Measurements from ENCODE around the gene ANO4.

ANO4 gene

GRCh38 chr12:100801320-100801719, 6.7 kb downstream of the ANO4 start:
- TF ChIP-seq CTCF (IDR thresholded peaks at IDR 0.05), result no peak

- TF ChIP-seq CTCF (IDR thresholded peaks at IDR 0.05), result no peak
These were observed 14.2 kb downstream of the ANO4 start for GRCh38 chr12:100808777-100809176.

GRCh38 chr12:100820314-100820713, 25.7 kb downstream of the ANO4 start:
- no peak for TF ChIP-seq CTCF (IDR thresholded peaks at IDR 0.05)

GRCh38 chr12:100823963-100824362, 29.4 kb downstream of the ANO4 start:
- no peak for TF ChIP-seq CTCF (IDR thresholded peaks at IDR 0.05)

GRCh38 chr12:100824476-100824875, 29.9 kb downstream of the ANO4 start:
- TF ChIP-seq CTCF (IDR thresholded peaks at IDR 0.05), result no peak

GRCh38 chr12:100826323-100826722, 31.7 kb downstream of the ANO4 start:
- no peak for TF ChIP-seq CTCF (IDR thresholded peaks at IDR 0.05)

- peak; percentile 89 for TF ChIP-seq CTCF (IDR thresholded peaks at IDR 0.05)
These were observed 33.4 kb downstream of the ANO4 start for GRCh38 chr12:100827901-100828520.

Measured in LNCAP (cell line).